Prostate gland (tissue), 2 donors: ENCODE measurements around the gene NCF2.

Experiments used
- CTCF ChIP-seq, 4 experiments: fragments of 200-600 bp in 2 of 4; fragments of 450-650 bp in 2 of 4; sonication (generic) in 2 of 4; IDR thresholded peaks; 1 replicate in 3 of 4; 2 replicates in 1 of 4; pipeline ENCODE4 v1.5.1; 2016 to 2019; ENCODE audit warnings: antibody characterized with exemption in 4 of 4, mild to moderate bottlenecking in 2 of 4, moderate library complexity in 2 of 4
- POLR2AphosphoS5 ChIP-seq: sonication (generic); formaldehyde crosslinking; IDR thresholded peaks from one replicate; pipeline ENCODE4 v1.6.1; 2017; ENCODE audit warnings: antibody characterized with exemption

- TF ChIP-seq CTCF (IDR thresholded peaks at IDR 0.05) (no peak), POLR2AphosphoS5 (no peak)
These were observed 17.2 kb upstream of the NCF2 start for GRCh38 chr1:183607322-183607980.
